VCaP (cell line): Measurements from ENCODE around the gene DNAH8.

Source experiments
- H3K27ac ChIP-seq: fragments of 450-650 bp; 2 replicates; pipeline ENCODE4 v1.5.1; 2017
- CTCF ChIP-seq: fragments of 450-650 bp; conservative IDR thresholded peaks from 2 replicates; pipeline ENCODE4 v1.5.1; 2017; ENCODE audit warnings: mild to moderate bottlenecking, moderate library complexity

DNAH8 gene

GRCh38 chr6:38774929-38775707 lies 60.0 kb downstream of the DNAH8 start:
- H3K27ac ChIP-seq, result no peak overlapping the region
- TF ChIP-seq CTCF, result no peak

GRCh38 chr6:38775870-38776269 lies 60.8 kb downstream of the DNAH8 start:
- no peak overlapping the region for H3K27ac ChIP-seq
- no peak for TF ChIP-seq CTCF

- no peak overlapping the region for H3K27ac ChIP-seq
Measured at GRCh38 chr6:38776515-38776914, 61.4 kb downstream of the DNAH8 start.

GRCh38 chr6:38779310-38780062 lies 64.4 kb downstream of the DNAH8 start:
- H3K27ac ChIP-seq, result no peak overlapping the region
- TF ChIP-seq CTCF, result no peak

More at GRCh38 chr6:38776515-38776914, 61.4 kb downstream of the DNAH8 start:
- TF ChIP-seq CTCF, result no peak

- no peak for TF ChIP-seq CTCF
- no peak overlapping the region for H3K27ac ChIP-seq
Measured at GRCh38 chr6:38782616-38783015, 67.5 kb downstream of the DNAH8 start.

GRCh38 chr6:38783443-38784228 lies 68.5 kb downstream of the DNAH8 start:
- no peak overlapping the region for H3K27ac ChIP-seq
- no peak for TF ChIP-seq CTCF
